Lower leg skin (tissue), 4 donors: ENCODE measurements around the gene SNX10. TPM values are rescaled to one million over a fixed set of nuclear protein-coding genes. Genes with fewer than 3 reads are reported as not detected.

Source experiments
- DNase-seq, 2 donors: peaks; one replicate each; pipeline ENCODE4 v3.0.0-alpha.2; 2019; ENCODE audit warnings: low spot score in 2 of 2
- H3K4me3 ChIP-seq: fragments of 200-600 bp; sonication (generic); 2 replicates; pipeline ENCODE4 v1.5.1; 2017; ENCODE audit warnings: mild to moderate bottlenecking, low read depth; ENCODE audit not compliant: poor library complexity, severe bottlenecking
- POLR2A ChIP-seq, 2 donors: fragments of 450-650 bp; IDR thresholded peaks; one replicate each; pipeline ENCODE4 v1.6.1; 2016 to 2017; ENCODE audit warnings: antibody characterized with exemption in 2 of 2, mild to moderate bottlenecking in 1 of 2, moderate library complexity in 1 of 2
- WGBS, 2 donors: methylation state at CpG; one replicate each; pipeline ENCODE4 v1.1.5; 2018; 5-methylcytosine and 5-hydroxymethylcytosine counted together
- intact Hi-C: fragments of 100-400 bp; cut with DNase I; formaldehyde crosslinking; loops from one replicate; pipeline ENCODE4 v1.15.0; 2023; ENCODE audit warnings: low total_unique reads
- total RNA-seq, 4 donors: library from RNA; depleted of rRNA; stranded (reverse); fragments of >200 nt; gene quantifications; one replicate each; pipeline ENCODE4 v1.1.0, GENCODE V29; 2016
- TF ChIP-seq, protein P1 (sequence below), 3 donors: fragments of 450-650 bp; IDR thresholded peaks; one replicate each; pipeline ENCODE4 v1.5.1; 2016; ENCODE audit warnings: antibody characterized with exemption in 3 of 3, mild to moderate bottlenecking in 3 of 3, moderate library complexity in 2 of 3

The SNX10 gene
- total RNA-seq, 4 donors from 2014 or later: 2.0 to 10.0 (median 3.8) TPM

GRCh38 chr7:26332698-26333097 lies 41.0 kb downstream of the SNX10 start:
- DNase-seq: no peak
- TF ChIP-seq POLR2A (IDR thresholded peaks at IDR 0.05): no peak
- TF ChIP-seq, protein P1, sequence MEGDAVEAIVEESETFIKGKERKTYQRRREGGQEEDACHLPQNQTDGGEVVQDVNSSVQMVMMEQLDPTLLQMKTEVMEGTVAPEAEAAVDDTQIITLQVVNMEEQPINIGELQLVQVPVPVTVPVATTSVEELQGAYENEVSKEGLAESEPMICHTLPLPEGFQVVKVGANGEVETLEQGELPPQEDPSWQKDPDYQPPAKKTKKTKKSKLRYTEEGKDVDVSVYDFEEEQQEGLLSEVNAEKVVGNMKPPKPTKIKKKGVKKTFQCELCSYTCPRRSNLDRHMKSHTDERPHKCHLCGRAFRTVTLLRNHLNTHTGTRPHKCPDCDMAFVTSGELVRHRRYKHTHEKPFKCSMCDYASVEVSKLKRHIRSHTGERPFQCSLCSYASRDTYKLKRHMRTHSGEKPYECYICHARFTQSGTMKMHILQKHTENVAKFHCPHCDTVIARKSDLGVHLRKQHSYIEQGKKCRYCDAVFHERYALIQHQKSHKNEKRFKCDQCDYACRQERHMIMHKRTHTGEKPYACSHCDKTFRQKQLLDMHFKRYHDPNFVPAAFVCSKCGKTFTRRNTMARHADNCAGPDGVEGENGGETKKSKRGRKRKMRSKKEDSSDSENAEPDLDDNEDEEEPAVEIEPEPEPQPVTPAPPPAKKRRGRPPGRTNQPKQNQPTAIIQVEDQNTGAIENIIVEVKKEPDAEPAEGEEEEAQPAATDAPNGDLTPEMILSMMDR (IDR thresholded peaks at IDR 0.05): no peak
- intact Hi-C loops: no loop called here
- H3K4me3 ChIP-seq: no peak overlapping the region
- WGBS, 2 donors: 77 to 80% methylated on average over 2 of the region's 2 CpGs

- no peak overlapping the region for H3K4me3 ChIP-seq
- WGBS, 2 donors: 82 to 86% methylated on average over 1 of the region's 1 CpG
- DNase-seq: no peak
- intact Hi-C loops: no loop called here
- TF ChIP-seq POLR2A (IDR thresholded peaks at IDR 0.05): no peak
- TF ChIP-seq, protein P1 (IDR thresholded peaks at IDR 0.05): no peak
These were observed 42.7 kb downstream of the SNX10 start for GRCh38 chr7:26334166-26334859.

- WGBS, 2 donors: 61 to 66% methylated on average over 2 of the region's 2 CpGs
- no peak for TF ChIP-seq POLR2A (IDR thresholded peaks at IDR 0.05)
- TF ChIP-seq, protein P1 (IDR thresholded peaks at IDR 0.05): no peak
- H3K4me3 ChIP-seq: no peak overlapping the region
- DNase-seq: no peak
- intact Hi-C loops: no loop called here
These were observed 45.7 kb downstream of the SNX10 start for GRCh38 chr7:26337232-26337865.

DNA sequence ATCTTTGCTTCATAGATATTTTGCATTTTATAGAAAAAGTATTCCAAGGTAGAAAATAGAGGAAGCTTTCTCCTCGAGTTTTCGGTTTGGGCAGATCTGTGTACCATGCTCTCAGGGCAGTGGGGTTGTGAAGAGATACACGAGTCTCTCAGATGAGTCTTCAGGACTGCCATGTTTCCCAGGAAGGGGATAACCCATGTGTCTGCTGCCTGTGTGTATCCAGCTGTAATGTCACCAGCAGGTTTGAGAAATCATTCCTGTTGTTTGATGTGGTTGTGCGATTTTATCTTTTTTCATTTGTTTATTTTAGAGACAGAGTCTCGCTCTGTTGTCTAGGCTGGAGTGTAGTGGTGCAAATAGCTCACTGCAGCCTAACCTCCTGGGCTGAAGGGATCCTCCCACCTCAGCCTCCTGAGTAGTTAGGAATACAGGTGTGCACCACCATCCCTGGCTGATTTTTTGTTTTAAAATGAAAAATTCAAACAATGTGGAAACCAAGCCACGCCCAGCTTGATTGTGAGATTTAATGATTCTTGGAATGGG lies 48.9 kb downstream of the SNX10 start:
- 88 to 95% methylated on average over 6 of the region's 6 CpGs for WGBS, 2 donors

GRCh38 chr7:26343320-26343832 lies 51.7 kb downstream of the SNX10 start:
- TF ChIP-seq, protein P1 (IDR thresholded peaks at IDR 0.05): no peak
- TF ChIP-seq POLR2A (IDR thresholded peaks at IDR 0.05): no peak
- WGBS, 2 donors: 86 to 91% methylated on average over 10 of the region's 10 CpGs
- intact Hi-C loops: no loop called here
- H3K4me3 ChIP-seq: no peak overlapping the region
- DNase-seq: no peak

More for the DNA sequence above, 48.9 kb downstream of the SNX10 start:
- no peak overlapping the region for H3K4me3 ChIP-seq
- DNase-seq: no peak
- intact Hi-C loops: no loop called here
- TF ChIP-seq, protein P1 (IDR thresholded peaks at IDR 0.05): no peak
- TF ChIP-seq POLR2A (IDR thresholded peaks at IDR 0.05): no peak
